HUDEP-2 (cell line): ENCODE results near the gene MTTP.
A peak's percentile ranks its signal among the peaks of the same experiment; 100 is the strongest.
"Not testable (repeated sequence)": the region's sequence is repeated elsewhere in the genome, so short reads cannot be mapped to it uniquely, and the experiment has no call there.

ENCODE experiments used
- DNase-seq, 76 experiments: peaks; one replicate each; lab custom pipeline; 2025; ENCODE audit not compliant: unreplicated experiment in 76 of 76; lab: John Stamatoyannopoulos, UW

Gene MTTP

GRCh38 chr4:99574530-99575324 is at the start of gene MTTP:
TSS of gene MTTP (plus strand) at chr4:99574824. CDS start at chr4:99574910, 86 bp downstream.
- DNase-seq: no peak

GRCh38 chr4:99529228-99529627 is 45.4 kb upstream of the MTTP start:
- DNase-seq: no peak

- no peak for DNase-seq
These were observed 44.7 kb upstream of the MTTP start for GRCh38 chr4:99529956-99530355.

- not testable (repeated sequence) for DNase-seq
These were observed 39.9 kb upstream of the MTTP start for GRCh38 chr4:99534699-99535098.

- DNase-seq: no peak
These were observed 38.4 kb upstream of the MTTP start for GRCh38 chr4:99536271-99536670.

GRCh38 chr4:99536848-99537247 is 37.8 kb upstream of the MTTP start:
- DNase-seq: no peak

GRCh38 chr4:99537674-99538073 is 37.0 kb upstream of the MTTP start:
- no peak for DNase-seq

- no peak for DNase-seq
These were observed 34.2 kb upstream of the MTTP start for GRCh38 chr4:99540277-99540939.

- no peak for DNase-seq
These were observed 21.8 kb upstream of the MTTP start for GRCh38 chr4:99552872-99553271.

- peak; percentile 48 to 96 (median 91) for DNase-seq
These were observed 11.1 kb upstream of the MTTP start, which contains the start of gene TRMT10A for GRCh38 chr4:99563310-99564186. TSS of gene TRMT10A (minus strand) at chr4:99564039. CDS start at chr4:99559338, 4,701 bp downstream.

- DNase-seq: no peak
These were observed 9.7 kb upstream of the MTTP start for GRCh38 chr4:99564921-99565320.

GRCh38 chr4:99571883-99572282 is 2.7 kb upstream of the MTTP start:
- no peak for DNase-seq

GRCh38 chr4:99572527-99573240 is 1.9 kb upstream of the MTTP start:
- no peak for DNase-seq

GRCh38 chr4:99573735-99574368 is 772 bp upstream of the MTTP start:
- DNase-seq: no peak

- no peak for DNase-seq
These were observed 4.1 kb downstream of the MTTP start for GRCh38 chr4:99578714-99579113.

- DNase-seq: no peak
These were observed 10.9 kb downstream of the MTTP start for GRCh38 chr4:99585516-99585915.

GRCh38 chr4:99586322-99586721 is 11.7 kb downstream of the MTTP start:
- DNase-seq: no peak

- no peak for DNase-seq
These were observed 12.2 kb downstream of the MTTP start for GRCh38 chr4:99586797-99587196.

GRCh38 chr4:99587309-99587708 is 12.7 kb downstream of the MTTP start:
- no peak for DNase-seq

- DNase-seq: no peak
These were observed 13.2 kb downstream of the MTTP start for GRCh38 chr4:99587803-99588202.
